H1 (cell line): ENCODE measurements around the gene JAKMIP2. TPM values are rescaled to one million over a fixed set of nuclear protein-coding genes. Genes with fewer than 3 reads are reported as not detected.

ENCODE experiments used
- KDM5A ChIP-seq: fragments of 200-600 bp; IDR thresholded peaks from 2 replicates; pipeline ENCODE4 v1.7.1; 2012; ENCODE audit warnings: mild to moderate bottlenecking, low read length, inconsistent platforms, mixed read lengths
- POLR2A ChIP-seq, 2 experiments: IDR thresholded peaks; 1 replicate in 1 of 2; 2 replicates in 1 of 2; pipeline ENCODE4 v1.6.1; 2011; ENCODE audit warnings: low read depth in 2 of 2, low read length in 2 of 2, mild to moderate bottlenecking in 2 of 2; ENCODE audit errors: control extremely low read depth in 1 of 2
- polyA plus RNA-seq, 7 experiments: library from polyadenylated mRNA; depleted of rRNA in 3 of 7; stranded (reverse) in 5 of 7; unstranded in 2 of 7; fragments of >200 nt in 5 of 7; fragments of 200-250 nt in 2 of 7; gene quantifications; 1 replicate in 5 of 7; 2 replicates in 1 of 7; 4 replicates in 1 of 7; pipeline versions ENCODE4 v1.2.1 to v1.2.3, GENCODE V29; 2011 to 2013; ENCODE audit warnings: missing spikeins in 2 of 7, mixed read lengths in 2 of 7
- total RNA-seq: library from RNA; stranded (reverse); fragmentation: NEBNext Ultra II Directional; extraction: Animal tissue kit (Norgen Biotek cat#: 25700); gene quantifications from 2 replicates; pipeline ENCODE4 v1.2.1, GENCODE V29; 2021

JAKMIP2 gene
- total and polyA plus RNA-seq, 2 of the 8 experiments (the other 6 are each of a cell fraction or from before 2014, with no cell fraction given) = 2.4 to 13.6 TPM

GRCh38 chr5:147801461-147801860, 18.9 kb upstream of the JAKMIP2 start (continued):
- TF ChIP-seq KDM5A (no peak), POLR2A (IDR thresholded peaks at IDR 0.05; ENCODE audit: control extremely low read depth in 1 of 2, low read depth in 2 of 2, low read length in 2 of 2) (no peak)
